Stimulated activated CD8-positive, alpha-beta memory T cell treated with anti-CD3 and anti-CD28 coated beads, Interleukin-4, amount 100 ng/mL, for 1 hour (primary cell): Measurements from ENCODE around the gene DUOX2.
"Not testable (repeated sequence)": the region's sequence is repeated elsewhere in the genome, so short reads cannot be mapped to it uniquely, and the experiment has no call there.

Experiments used
- DNase-seq, 2 donors: peaks; one replicate each; pipeline ENCODE4 v3.0.0-alpha.2; 2020; ENCODE audit warnings: low read depth in 2 of 2, low spot score in 1 of 2

The DUOX2 gene

GRCh38 chr15:45077391-45077790 lies 36.6 kb downstream of the DUOX2 start:
- DNase-seq = not testable (repeated sequence)

GRCh38 chr15:45075440-45076320 lies 38.3 kb downstream of the DUOX2 start:
- DNase-seq = not testable (repeated sequence)

- not testable (repeated sequence) for DNase-seq
Measured at GRCh38 chr15:45073602-45074001, 40.4 kb downstream of the DUOX2 start.

- not testable (repeated sequence) for DNase-seq
Measured at GRCh38 chr15:45069942-45070360, 44.0 kb downstream of the DUOX2 start.

GRCh38 chr15:45064386-45064785 lies 49.6 kb downstream of the DUOX2 start:
- DNase-seq = no peak

- DNase-seq = not testable (repeated sequence)
Measured at GRCh38 chr15:45062301-45062700, 51.7 kb downstream of the DUOX2 start.

- not testable (repeated sequence) for DNase-seq
Measured at GRCh38 chr15:45058690-45059675, 55.0 kb downstream of the DUOX2 start.

GRCh38 chr15:45052676-45053075 lies 61.3 kb downstream of the DUOX2 start:
- not testable (repeated sequence) for DNase-seq

- no peak for DNase-seq
Measured at GRCh38 chr15:45050587-45050986, 63.4 kb downstream of the DUOX2 start.

- DNase-seq = no peak
Measured at GRCh38 chr15:45048794-45049631, 65.0 kb downstream of the DUOX2 start.

- not testable (repeated sequence) for DNase-seq
Measured at GRCh38 chr15:45048449-45048793, 65.6 kb downstream of the DUOX2 start.

GRCh38 chr15:45044270-45044669 lies 69.7 kb downstream of the DUOX2 start:
- DNase-seq = not testable (repeated sequence)

GRCh38 chr15:45042859-45043258 lies 71.1 kb downstream of the DUOX2 start:
- DNase-seq = not testable (repeated sequence)
